GM12878 (cell line): Measurements from ENCODE around the gene POMP. TPM values are rescaled to one million over a fixed set of nuclear protein-coding genes. Genes with fewer than 3 reads are reported as not detected.

Experiments used
- BMI1 ChIP-seq: fragments of 450-650 bp; IDR thresholded peaks from 2 replicates; pipeline ENCODE4 v1.6.1; 2016; ENCODE audit warnings: mild to moderate bottlenecking, moderate library complexity, borderline replicate concordance
- CHD4 ChIP-seq: fragments of 200-600 bp; sonication (generic); IDR thresholded peaks from 2 replicates; pipeline ENCODE4 v1.6.1; 2016; ENCODE audit warnings: mild to moderate bottlenecking
- JUNB ChIP-seq: IDR thresholded peaks from 2 replicates; pipeline ENCODE4 v1.6.1; 2016; ENCODE audit warnings: antibody characterized with exemption, mild to moderate bottlenecking
- JUND ChIP-seq: IDR thresholded peaks from 2 replicates; pipeline ENCODE4 v1.6.1; 2012; ENCODE audit warnings: low read depth, mild to moderate bottlenecking, low read length, improper control_type of control experiment, moderate library complexity
- KDM1A ChIP-seq: fragments of 200-600 bp; sonication (generic); IDR thresholded peaks from 2 replicates; pipeline ENCODE4 v1.6.1; 2016; ENCODE audit warnings: borderline replicate concordance
- MEF2A ChIP-seq: IDR thresholded peaks from 2 replicates; pipeline ENCODE4 v1.6.1; 2011; ENCODE audit warnings: low read depth, mild to moderate bottlenecking, low read length, moderate library complexity; ENCODE audit not compliant: insufficient read depth
- MTA2 ChIP-seq: fragments of 450-650 bp; IDR thresholded peaks from 2 replicates; pipeline ENCODE4 v1.6.1; 2016; ENCODE audit warnings: low read depth, mild to moderate bottlenecking, moderate library complexity
- MTA3 ChIP-seq: IDR thresholded peaks from 2 replicates; pipeline ENCODE4 v1.6.1; 2012; ENCODE audit warnings: low read length, inconsistent platforms, borderline replicate concordance
- NR2F1 ChIP-seq: fragments of 450-650 bp; conservative IDR thresholded peaks from 2 replicates; pipeline ENCODE4 v1.6.1; 2017; ENCODE audit warnings: mild to moderate bottlenecking
- POLR2AphosphoS5 ChIP-seq: IDR thresholded peaks from 2 replicates; pipeline ENCODE4 v1.6.1; 2011; ENCODE audit warnings: mild to moderate bottlenecking, low read length, inconsistent platforms
- RCOR1 ChIP-seq: conservative IDR thresholded peaks from 2 replicates; pipeline ENCODE4 v1.6.1; 2012; ENCODE audit warnings: low read depth, low read length, improper control_type of control experiment
- RELA ChIP-seq: fragments of 450-650 bp; IDR thresholded peaks from 2 replicates; pipeline ENCODE4 v1.8.0; 2014; ENCODE audit warnings: borderline replicate concordance; ENCODE audit not compliant: partially characterized antibody
- SMAD1 ChIP-seq: fragments of 450-650 bp; IDR thresholded peaks from 2 replicates; pipeline ENCODE4 v1.6.1; 2018; ENCODE audit warnings: mild to moderate bottlenecking, low read depth; ENCODE audit not compliant: partially characterized antibody
- SREBF1 ChIP-seq: IDR thresholded peaks from 2 replicates; pipeline ENCODE4 v1.6.1; 2012; ENCODE audit warnings: mild to moderate bottlenecking, low read length
- SUPT20H ChIP-seq: IDR thresholded peaks from 2 replicates; pipeline ENCODE4 v1.6.1; 2011; ENCODE audit warnings: low read depth, mild to moderate bottlenecking, low read length, moderate library complexity, borderline replicate concordance; ENCODE audit not compliant: control insufficient read depth
- TCF12 ChIP-seq: IDR thresholded peaks from 2 replicates; pipeline ENCODE4 v1.6.1; 2011; ENCODE audit warnings: low read depth, mild to moderate bottlenecking, low read length
- TCF7 ChIP-seq: IDR thresholded peaks from 2 replicates; pipeline ENCODE4 v1.6.1; 2014; ENCODE audit warnings: antibody characterized with exemption, borderline replicate concordance
- ZNF217 ChIP-seq: fragments of 450-650 bp; IDR thresholded peaks from 2 replicates; pipeline ENCODE4 v1.6.1; 2017; ENCODE audit warnings: antibody characterized with exemption, mild to moderate bottlenecking
- polyA plus RNA-seq, 11 experiments: library from polyadenylated mRNA; depleted of rRNA in 4 of 11; unstranded in 6 of 11; stranded (reverse) in 5 of 11; fragments of >200 nt; fragmentation: Nextera tagmentation in 4 of 11; fragmentation: Illumina TruSeq in 1 of 11; extraction: Ambion mirVana in 4 of 11; extraction: Trizol in 1 of 11; gene quantifications; 1 replicate in 1 of 11; 2 replicates in 10 of 11; pipeline versions ENCODE4 v1.2.1 to v1.2.3, GENCODE V29; 2011 to 2016; ENCODE audit warnings: inconsistent platforms in 2 of 11, missing spikeins in 2 of 11, low read depth in 1 of 11
- total RNA-seq, 4 experiments: library from RNA; depleted of rRNA in 3 of 4; stranded (reverse); fragments of >200 nt in 3 of 4; fragmentation: Illumina TruSeq in 1 of 4; extraction: Trizol in 1 of 4; gene quantifications; 2 replicates each; pipeline versions ENCODE4 v1.2.1 to v1.2.3, GENCODE V29; 2013 to 2021
- TF ChIP-seq, protein P1 (sequence below): fragments of 450-650 bp; IDR thresholded peaks from 2 replicates; pipeline ENCODE4 v1.6.1; 2018; ENCODE audit warnings: borderline replicate concordance, mild to moderate bottlenecking; ENCODE audit not compliant: partially characterized antibody
- TF ChIP-seq, protein P2 (sequence below): IDR thresholded peaks from 2 replicates; pipeline ENCODE4 v1.6.1; 2011; ENCODE audit warnings: borderline replicate concordance, low read depth, mild to moderate bottlenecking, moderate library complexity, low read length; ENCODE audit not compliant: insufficient read depth, poor library complexity, severe bottlenecking
- TF ChIP-seq, protein P3 (sequence below): fragments of 450-650 bp; IDR thresholded peaks from 2 replicates; pipeline ENCODE4 v1.6.1; 2017; ENCODE audit warnings: mild to moderate bottlenecking, moderate library complexity

Gene POMP
- total and polyA plus RNA-seq, 10 of the 15 experiments (the other 5 are each of a cell fraction or from before 2014, with no cell fraction given) = 90.4 to 668 (median 144) TPM

DNA sequence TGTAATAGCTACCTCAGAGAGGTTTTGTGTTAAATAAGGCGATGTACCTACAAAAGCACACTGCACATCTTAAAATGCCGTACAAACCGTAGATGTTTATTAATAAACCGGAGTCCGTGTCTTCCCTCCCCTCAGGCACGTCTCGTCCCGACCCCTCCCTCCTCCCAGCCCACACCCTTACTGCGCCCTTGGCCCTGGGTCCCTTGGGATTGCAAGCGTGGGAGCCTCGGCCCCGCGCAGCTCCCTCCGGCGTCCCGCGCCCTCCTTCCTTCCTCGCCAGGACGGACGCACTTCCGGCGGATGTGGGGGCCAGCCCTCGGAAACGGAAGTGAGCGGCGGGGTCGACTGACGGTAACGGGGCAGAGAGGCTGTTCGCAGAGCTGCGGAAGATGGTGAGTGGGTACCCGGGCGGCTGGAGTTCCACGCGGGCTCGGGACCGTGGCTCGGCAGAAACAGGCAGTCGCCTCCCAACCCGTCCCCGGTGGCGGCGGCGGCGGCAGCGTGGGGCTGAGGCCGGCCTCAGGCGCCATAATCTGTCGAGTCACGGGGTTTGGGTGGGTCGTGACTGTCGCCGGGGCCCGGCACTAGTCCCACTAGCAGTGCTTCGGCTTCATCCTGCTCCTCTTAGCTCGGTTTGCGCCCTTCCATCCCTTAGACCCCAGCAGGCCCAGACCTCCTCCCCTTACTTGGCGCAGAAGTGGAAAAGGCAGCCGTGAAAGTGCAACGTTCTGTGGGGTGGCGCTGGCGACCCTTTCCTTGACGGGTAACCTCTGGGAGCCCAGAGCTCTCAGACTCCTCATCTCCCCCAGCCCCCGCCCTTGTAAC, at the start of gene POMP (continued):
- 0 out of 2 replicates have a peak, but pooled peaks have one; percentile 29 for TF ChIP-seq JUND
- TF ChIP-seq MTA3 = no peak; the same call in 1 of the 2 replicates
- TF ChIP-seq RELA = peak; percentile 82
- no peak for TF ChIP-seq ZNF217
- TF ChIP-seq CHD4 = no peak
- peak; percentile 30; the same call in 1 of the 2 replicates for TF ChIP-seq SREBF1
- no peak for TF ChIP-seq TCF7
- peak; percentile 97 for TF ChIP-seq POLR2AphosphoS5
- TF ChIP-seq RCOR1 = peak; percentile 71; the same call in 1 of the 2 replicates
- no peak; the same call in 1 of the 2 replicates for TF ChIP-seq JUNB
- peak; percentile 60; the same call in 1 of the 2 replicates for TF ChIP-seq MEF2A
- TF ChIP-seq SUPT20H = no peak
- TF ChIP-seq MTA2 = peak; percentile 59; the same call in 1 of the 2 replicates
- TF ChIP-seq, protein P1, sequence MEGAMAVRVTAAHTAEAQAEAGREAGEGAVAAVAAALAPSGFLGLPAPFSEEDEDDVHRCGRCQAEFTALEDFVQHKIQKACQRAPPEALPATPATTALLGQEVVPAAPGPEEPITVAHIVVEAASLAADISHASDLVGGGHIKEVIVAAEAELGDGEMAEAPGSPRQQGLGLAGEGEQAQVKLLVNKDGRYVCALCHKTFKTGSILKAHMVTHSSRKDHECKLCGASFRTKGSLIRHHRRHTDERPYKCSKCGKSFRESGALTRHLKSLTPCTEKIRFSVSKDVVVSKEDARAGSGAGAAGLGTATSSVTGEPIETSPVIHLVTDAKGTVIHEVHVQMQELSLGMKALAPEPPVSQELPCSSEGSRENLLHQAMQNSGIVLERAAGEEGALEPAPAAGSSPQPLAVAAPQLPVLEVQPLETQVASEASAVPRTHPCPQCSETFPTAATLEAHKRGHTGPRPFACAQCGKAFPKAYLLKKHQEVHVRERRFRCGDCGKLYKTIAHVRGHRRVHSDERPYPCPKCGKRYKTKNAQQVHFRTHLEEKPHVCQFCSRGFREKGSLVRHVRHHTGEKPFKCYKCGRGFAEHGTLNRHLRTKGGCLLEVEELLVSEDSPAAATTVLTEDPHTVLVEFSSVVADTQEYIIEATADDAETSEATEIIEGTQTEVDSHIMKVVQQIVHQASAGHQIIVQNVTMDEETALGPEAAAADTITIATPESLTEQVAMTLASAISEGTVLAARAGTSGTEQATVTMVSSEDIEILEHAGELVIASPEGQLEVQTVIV = peak; percentile 82
- no peak for TF ChIP-seq BMI1
- peak; percentile 59 for TF ChIP-seq SMAD1
- TF ChIP-seq TCF12 = peak; percentile 91
- TF ChIP-seq NR2F1 = peak; percentile 77
- TF ChIP-seq, protein P2, sequence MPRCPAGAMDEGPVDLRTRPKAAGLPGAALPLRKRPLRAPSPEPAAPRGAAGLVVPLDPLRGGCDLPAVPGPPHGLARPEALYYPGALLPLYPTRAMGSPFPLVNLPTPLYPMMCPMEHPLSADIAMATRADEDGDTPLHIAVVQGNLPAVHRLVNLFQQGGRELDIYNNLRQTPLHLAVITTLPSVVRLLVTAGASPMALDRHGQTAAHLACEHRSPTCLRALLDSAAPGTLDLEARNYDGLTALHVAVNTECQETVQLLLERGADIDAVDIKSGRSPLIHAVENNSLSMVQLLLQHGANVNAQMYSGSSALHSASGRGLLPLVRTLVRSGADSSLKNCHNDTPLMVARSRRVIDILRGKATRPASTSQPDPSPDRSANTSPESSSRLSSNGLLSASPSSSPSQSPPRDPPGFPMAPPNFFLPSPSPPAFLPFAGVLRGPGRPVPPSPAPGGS = peak; percentile 96
- TF ChIP-seq KDM1A = no peak
- TF ChIP-seq, protein P3, sequence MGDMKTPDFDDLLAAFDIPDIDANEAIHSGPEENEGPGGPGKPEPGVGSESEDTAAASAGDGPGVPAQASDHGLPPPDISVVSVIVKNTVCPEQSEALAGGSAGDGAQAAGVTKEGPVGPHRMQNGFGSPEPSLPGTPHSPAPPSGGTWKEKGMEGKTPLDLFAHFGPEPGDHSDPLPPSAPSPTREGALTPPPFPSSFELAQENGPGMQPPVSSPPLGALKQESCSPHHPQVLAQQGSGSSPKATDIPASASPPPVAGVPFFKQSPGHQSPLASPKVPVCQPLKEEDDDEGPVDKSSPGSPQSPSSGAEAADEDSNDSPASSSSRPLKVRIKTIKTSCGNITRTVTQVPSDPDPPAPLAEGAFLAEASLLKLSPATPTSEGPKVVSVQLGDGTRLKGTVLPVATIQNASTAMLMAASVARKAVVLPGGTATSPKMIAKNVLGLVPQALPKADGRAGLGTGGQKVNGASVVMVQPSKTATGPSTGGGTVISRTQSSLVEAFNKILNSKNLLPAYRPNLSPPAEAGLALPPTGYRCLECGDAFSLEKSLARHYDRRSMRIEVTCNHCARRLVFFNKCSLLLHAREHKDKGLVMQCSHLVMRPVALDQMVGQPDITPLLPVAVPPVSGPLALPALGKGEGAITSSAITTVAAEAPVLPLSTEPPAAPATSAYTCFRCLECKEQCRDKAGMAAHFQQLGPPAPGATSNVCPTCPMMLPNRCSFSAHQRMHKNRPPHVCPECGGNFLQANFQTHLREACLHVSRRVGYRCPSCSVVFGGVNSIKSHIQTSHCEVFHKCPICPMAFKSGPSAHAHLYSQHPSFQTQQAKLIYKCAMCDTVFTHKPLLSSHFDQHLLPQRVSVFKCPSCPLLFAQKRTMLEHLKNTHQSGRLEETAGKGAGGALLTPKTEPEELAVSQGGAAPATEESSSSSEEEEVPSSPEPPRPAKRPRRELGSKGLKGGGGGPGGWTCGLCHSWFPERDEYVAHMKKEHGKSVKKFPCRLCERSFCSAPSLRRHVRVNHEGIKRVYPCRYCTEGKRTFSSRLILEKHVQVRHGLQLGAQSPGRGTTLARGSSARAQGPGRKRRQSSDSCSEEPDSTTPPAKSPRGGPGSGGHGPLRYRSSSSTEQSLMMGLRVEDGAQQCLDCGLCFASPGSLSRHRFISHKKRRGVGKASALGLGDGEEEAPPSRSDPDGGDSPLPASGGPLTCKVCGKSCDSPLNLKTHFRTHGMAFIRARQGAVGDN = peak; percentile 76; the same call in 1 of the 2 replicates
